22Rv1 (cell line): ENCODE measurements around the gene IPO11.

Experiments used
- H3K27ac ChIP-seq: fragments of 450-650 bp; 2 replicates; pipeline ENCODE4 v1.5.1; 2017
- ZFX ChIP-seq: fragments of 450-650 bp; IDR thresholded peaks from 2 replicates; pipeline ENCODE4 v1.6.1; 2017; ENCODE audit warnings: antibody characterized with exemption, borderline replicate concordance
- TF ChIP-seq, protein P1 (sequence below): fragments of 450-650 bp; IDR thresholded peaks from 2 replicates; pipeline ENCODE4 v1.5.1; 2017; ENCODE audit warnings: mild to moderate bottlenecking

The IPO11 gene

DNA sequence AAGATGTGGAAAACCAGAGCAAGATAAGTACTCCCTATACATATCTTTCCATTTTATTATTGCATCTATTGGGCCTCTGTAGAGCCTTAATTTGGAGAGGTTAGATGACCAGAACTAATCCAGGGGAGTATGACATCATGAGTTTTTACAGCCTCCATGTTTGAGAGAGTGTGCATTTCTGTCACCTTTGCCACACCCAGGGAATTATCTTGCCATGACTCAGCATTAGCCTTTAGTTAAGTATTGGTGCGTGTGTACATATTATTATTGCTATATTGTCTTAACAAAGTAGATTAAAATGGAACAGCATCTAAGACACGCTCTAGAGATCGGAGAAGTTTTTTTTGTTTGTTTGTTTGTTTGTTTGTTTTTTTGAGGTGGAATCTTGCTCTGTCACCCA, 36.5 kb upstream of the IPO11 start:
- no peak for TF ChIP-seq ZFX
- TF ChIP-seq, protein P1, sequence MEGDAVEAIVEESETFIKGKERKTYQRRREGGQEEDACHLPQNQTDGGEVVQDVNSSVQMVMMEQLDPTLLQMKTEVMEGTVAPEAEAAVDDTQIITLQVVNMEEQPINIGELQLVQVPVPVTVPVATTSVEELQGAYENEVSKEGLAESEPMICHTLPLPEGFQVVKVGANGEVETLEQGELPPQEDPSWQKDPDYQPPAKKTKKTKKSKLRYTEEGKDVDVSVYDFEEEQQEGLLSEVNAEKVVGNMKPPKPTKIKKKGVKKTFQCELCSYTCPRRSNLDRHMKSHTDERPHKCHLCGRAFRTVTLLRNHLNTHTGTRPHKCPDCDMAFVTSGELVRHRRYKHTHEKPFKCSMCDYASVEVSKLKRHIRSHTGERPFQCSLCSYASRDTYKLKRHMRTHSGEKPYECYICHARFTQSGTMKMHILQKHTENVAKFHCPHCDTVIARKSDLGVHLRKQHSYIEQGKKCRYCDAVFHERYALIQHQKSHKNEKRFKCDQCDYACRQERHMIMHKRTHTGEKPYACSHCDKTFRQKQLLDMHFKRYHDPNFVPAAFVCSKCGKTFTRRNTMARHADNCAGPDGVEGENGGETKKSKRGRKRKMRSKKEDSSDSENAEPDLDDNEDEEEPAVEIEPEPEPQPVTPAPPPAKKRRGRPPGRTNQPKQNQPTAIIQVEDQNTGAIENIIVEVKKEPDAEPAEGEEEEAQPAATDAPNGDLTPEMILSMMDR = no peak
- H3K27ac ChIP-seq = peak overlapping the region; percentile 42

DNA sequence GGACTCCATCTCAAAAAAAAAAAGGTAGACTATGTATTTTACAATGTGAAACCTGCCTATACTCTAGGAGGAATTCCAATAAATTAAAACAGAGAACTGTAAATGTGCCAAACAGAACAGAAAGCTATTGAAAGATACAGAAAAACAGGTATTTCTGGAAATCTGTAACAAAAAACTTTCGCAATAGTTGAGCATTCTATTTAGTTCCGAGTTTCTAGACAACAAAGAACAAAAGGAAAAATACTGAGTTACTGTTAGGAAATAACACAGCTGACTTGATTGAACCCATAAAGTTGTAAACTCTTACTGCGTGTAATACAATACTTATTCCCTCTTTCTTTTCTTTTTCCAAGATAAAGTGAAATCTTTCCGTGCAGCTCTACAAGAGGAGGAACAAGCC, 27.4 kb upstream of the IPO11 start:
- TF ChIP-seq, protein P1 = no peak
- no peak for TF ChIP-seq ZFX
- H3K27ac ChIP-seq = peak overlapping the region; percentile 35

DNA sequence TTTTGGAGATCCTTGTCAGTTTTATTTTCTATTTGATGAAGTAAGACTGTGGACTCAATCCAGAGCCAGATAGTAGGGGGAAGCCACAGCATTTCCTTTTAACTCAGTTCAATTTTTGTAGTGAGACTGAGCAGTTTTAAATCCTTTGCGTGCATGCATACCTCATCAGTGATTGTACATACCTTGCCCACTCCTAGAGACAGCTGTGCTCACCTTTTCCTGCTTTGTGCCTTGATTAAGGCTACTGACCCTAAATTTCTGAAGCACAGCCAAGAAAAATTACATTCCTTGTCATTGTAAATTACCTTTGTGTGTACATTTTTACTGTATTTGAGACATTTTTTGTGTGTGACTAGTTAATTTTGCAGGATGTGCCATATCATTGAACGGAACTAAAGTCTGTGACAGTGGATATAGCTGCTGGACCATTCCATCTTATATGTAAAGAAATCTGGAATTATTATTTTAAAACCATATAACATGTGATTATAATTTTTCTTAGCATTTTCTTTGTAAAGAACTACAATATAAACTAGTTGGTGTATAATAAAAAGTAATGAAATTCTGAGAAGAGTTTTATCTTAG, 26.7 kb upstream of the IPO11 start:
- TF ChIP-seq, protein P1 = no peak
- H3K27ac ChIP-seq = peak overlapping the region; percentile 35

DNA sequence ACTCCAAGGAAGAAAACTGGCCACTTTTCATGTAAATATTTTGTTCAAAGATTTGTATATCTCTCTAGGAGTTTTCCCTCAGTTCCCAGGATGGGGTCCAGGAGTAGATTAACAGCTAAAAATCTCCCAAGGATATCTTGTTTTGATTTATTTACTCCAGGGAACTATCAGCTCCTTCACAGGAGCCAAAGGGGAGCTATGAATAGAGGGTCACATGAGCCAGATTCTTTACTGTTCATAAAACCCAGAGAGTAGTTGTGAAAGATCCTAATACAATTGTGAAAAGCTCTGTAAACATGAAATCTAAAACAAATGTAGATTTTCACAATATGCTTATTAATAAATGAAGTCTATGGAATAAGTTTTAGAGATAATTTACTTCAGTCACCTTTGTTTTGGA, 25.7 kb upstream of the IPO11 start:
- TF ChIP-seq ZFX = no peak
- TF ChIP-seq, protein P1 = no peak
- no peak overlapping the region; the same call in 1 of the 2 replicates for H3K27ac ChIP-seq

DNA sequence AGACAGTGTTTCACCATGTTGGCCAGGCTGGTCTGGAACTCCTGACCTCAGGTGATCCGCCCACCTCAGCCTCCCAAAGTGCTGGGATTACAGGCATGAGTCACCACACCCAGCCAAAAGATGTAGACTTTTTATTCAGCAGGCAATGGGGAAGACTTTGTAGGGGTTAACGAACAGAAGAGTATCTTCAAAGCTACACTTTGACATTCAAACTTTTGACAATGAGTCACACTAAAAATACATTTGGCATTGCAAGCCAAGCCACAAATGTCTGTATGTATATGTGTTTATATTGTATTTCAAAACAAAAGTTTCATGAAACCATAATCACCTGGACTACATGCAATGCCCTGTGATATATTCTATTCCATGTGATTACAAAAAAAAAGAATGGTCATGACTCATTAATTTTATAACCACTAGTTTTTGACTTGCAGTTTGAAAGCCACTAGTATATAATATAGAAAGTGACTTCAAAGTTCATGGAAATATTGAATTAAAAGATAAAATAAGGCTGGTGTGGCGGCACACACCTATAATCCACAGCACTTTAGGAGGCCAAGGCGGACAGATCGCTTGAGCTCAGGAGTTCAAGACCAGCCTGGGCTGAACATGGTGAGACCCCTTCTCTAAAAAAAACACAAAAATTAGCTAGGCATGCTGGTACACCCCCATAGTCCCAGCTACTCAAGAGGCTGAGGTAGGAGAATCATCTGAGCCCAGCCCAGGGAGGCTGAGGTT, 17.2 kb upstream of the IPO11 start:
- H3K27ac ChIP-seq = no peak overlapping the region
- no peak for TF ChIP-seq ZFX
- TF ChIP-seq, protein P1 = no peak

DNA sequence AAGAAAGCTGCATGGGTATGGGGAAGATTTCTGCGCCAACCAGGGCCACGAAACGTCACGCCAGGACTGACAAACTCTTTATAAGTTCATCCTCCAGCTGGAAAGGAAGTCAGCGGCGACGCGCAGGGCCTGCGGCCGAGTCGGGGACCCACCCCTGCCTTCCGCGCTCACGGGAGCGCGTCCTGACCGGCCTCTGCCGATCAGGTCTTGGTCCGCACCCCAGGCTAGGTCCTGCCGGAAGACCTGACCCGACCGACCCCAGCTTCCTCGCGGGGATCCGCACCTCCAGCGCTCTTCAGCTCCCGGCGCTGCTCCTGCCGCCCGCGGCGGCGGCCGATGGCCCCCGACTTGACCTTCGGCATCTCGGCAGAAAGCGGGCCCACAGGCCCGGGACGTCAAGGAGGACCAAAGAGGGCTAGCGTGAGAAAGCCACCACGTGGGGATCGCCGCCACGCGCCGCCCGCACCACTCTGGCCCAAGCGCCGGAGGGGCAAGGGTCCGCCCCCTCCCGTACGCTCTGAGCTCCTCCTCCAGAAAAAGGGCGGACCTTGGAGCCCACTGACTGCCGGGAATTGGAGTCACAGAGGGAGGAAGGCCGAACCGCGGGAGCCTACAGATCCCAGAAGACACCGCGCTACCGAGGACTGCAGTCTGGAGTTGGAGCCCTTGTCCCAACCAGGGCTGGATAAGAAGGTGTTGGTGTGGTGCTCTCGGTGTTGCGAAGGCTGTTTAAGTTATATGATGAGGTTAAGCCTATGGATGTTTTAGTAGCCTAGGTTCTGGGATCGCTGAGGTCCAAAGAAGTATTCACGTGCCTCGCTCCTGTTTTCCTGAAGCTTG, 8.9 kb upstream of the IPO11 start, which contains the start of gene DIMT1:
Gene DIMT1 (minus strand): TSS at position 495 of the 840 bp plus-strand sequence. CDS start 133 bp downstream, at position 362.
- TF ChIP-seq, protein P1 = no peak
- TF ChIP-seq ZFX = no peak
- H3K27ac ChIP-seq = peak within 1 kb of the TSS; percentile 96
